MCF 10A (cell line): ENCODE results near the gene TBC1D3I. TPM values are rescaled to one million over a fixed set of nuclear protein-coding genes. Genes with fewer than 3 reads are reported as not detected.
"Not testable (repeated sequence)": the region's sequence is repeated elsewhere in the genome, so short reads cannot be mapped to it uniquely, and the experiment has no call there.

Experiments
- BruUV-seq: library from RNA; stranded (reverse); fragments of 400-500 nt; replicated peaks from 2 replicates; lab custom pipeline; 2021; lab: Mats Ljungman, UMichigan
- CTCF ChIA-PET: fragments of 300-600 bp; sonication (Branson Sonifier 250); formaldehyde crosslinking; extraction: SDS; loops from one replicate; lab custom pipeline; 2021; ENCODE audit warnings: antibody characterized with exemption, inconsistent platforms; lab: Yijun Ruan, JAX
- POLR2A ChIA-PET: fragments of 300-600, 350-650 bp; sonication (Branson Sonifier 250); formaldehyde crosslinking; extraction: SDS; loops from one replicate; lab custom pipeline; 2020; ENCODE audit warnings: antibody characterized with exemption, inconsistent platforms; lab: Yijun Ruan, JAX
- DNase-seq: peaks from one replicate; pipeline ENCODE4 v3.0.0-alpha.2; 2018; ENCODE audit not compliant: unreplicated experiment
- H3K27ac Mint-ChIP-seq: one replicate; pipeline ENCODE4 v1.8.0; 2022; ENCODE audit warnings: mild to moderate bottlenecking, low read depth, mixed read lengths; ENCODE audit not compliant: unreplicated experiment
- H3K27me3 Mint-ChIP-seq: one replicate; pipeline ENCODE4 v1.8.0; 2022; ENCODE audit warnings: mixed read lengths; ENCODE audit not compliant: insufficient read depth, unreplicated experiment
- H3K36me3 Mint-ChIP-seq: one replicate; pipeline ENCODE4 v1.8.0; 2022; ENCODE audit warnings: mild to moderate bottlenecking, moderate library complexity, mixed read lengths; ENCODE audit not compliant: insufficient read depth, unreplicated experiment
- H3K4me1 Mint-ChIP-seq: one replicate; pipeline ENCODE4 v1.8.0; 2022; ENCODE audit warnings: mixed read lengths; ENCODE audit not compliant: insufficient read depth, unreplicated experiment
- H3K4me3 Mint-ChIP-seq: one replicate; pipeline ENCODE4 v1.8.0; 2022; ENCODE audit warnings: mild to moderate bottlenecking, moderate library complexity, mixed read lengths; ENCODE audit not compliant: unreplicated experiment
- H3K9me3 Mint-ChIP-seq: one replicate; pipeline ENCODE4 v1.8.0; 2022; ENCODE audit warnings: mixed read lengths; ENCODE audit not compliant: unreplicated experiment
- intact Hi-C: fragments of 100-400 bp; cut with micrococcal nuclease; formaldehyde crosslinking; loops from 2 replicates; pipeline ENCODE4 v1.14.1; 2022
- total RNA-seq: library from RNA; stranded (reverse); gene quantifications from 2 replicates; pipeline ENCODE4 v1.2.3, GENCODE V29; 2022
- TF ChIP-seq, protein P1 (sequence below): fragments of 200-600 bp; IDR thresholded peaks from one replicate; pipeline ENCODE4 v1.8.0; 2022; ENCODE audit warnings: antibody characterized with exemption, mild to moderate bottlenecking; ENCODE audit not compliant: unreplicated experiment

Gene TBC1D3I
- total RNA-seq, 1 experiment from 2014 or later: 1.1 TPM

DNA sequence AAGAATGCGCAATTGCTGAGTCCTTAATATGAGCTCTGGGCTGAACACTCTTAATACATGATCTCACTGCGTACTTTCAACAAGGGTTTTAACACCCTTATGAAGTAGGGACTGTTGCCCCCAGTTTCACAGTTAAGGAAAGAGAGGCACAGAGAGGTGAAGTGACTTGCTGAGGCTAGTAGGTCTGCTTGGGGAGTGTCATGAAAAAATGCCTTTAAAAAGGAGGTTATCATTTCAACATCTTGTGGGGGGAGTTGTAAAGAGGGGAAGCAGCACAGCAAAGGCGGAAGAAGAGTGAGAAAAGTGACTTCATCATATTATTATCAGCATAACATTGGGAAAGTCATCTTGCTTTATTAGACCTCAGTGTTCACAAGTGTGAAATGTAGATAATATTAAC, 51.4 kb downstream of the TBC1D3I start:
- peaks cover 42% of the 10 kb centered on the region for H3K27me3 Mint-ChIP-seq
- H3K36me3 Mint-ChIP-seq: no peaks in the 10 kb centered on the region
- ChIA-PET CTCF (no interaction called here), POLR2A (no interaction called here)
- no TSS peak for BruUV-seq
- DNase-seq: no peak
- H3K4me3 Mint-ChIP-seq: no peak overlapping the region
- H3K9me3 Mint-ChIP-seq: no peaks in the 10 kb centered on the region
- no peak overlapping the region for H3K27ac Mint-ChIP-seq
- intact Hi-C loops: no loop called here
- H3K4me1 Mint-ChIP-seq: no peaks in the 10 kb centered on the region
- TF ChIP-seq, protein P1, sequence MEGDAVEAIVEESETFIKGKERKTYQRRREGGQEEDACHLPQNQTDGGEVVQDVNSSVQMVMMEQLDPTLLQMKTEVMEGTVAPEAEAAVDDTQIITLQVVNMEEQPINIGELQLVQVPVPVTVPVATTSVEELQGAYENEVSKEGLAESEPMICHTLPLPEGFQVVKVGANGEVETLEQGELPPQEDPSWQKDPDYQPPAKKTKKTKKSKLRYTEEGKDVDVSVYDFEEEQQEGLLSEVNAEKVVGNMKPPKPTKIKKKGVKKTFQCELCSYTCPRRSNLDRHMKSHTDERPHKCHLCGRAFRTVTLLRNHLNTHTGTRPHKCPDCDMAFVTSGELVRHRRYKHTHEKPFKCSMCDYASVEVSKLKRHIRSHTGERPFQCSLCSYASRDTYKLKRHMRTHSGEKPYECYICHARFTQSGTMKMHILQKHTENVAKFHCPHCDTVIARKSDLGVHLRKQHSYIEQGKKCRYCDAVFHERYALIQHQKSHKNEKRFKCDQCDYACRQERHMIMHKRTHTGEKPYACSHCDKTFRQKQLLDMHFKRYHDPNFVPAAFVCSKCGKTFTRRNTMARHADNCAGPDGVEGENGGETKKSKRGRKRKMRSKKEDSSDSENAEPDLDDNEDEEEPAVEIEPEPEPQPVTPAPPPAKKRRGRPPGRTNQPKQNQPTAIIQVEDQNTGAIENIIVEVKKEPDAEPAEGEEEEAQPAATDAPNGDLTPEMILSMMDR: no peak

- no peaks in the 10 kb centered on the region for H3K36me3 Mint-ChIP-seq
- no peak overlapping the region for H3K4me3 Mint-ChIP-seq
- TF ChIP-seq, protein P1: no peak
- no peak overlapping the region for H3K27ac Mint-ChIP-seq
- intact Hi-C loops: no loop called here
- H3K9me3 Mint-ChIP-seq: no peaks in the 10 kb centered on the region
- BruUV-seq: no TSS peak
- H3K4me1 Mint-ChIP-seq: no peaks in the 10 kb centered on the region
- ChIA-PET CTCF (no interaction called here), POLR2A (no interaction called here)
- H3K27me3 Mint-ChIP-seq: peaks cover 47% of the 10 kb centered on the region
- no peak for DNase-seq
Observed at GRCh38 chr17:36212272-36212605, 52.1 kb downstream of the TBC1D3I start.

- H3K27ac Mint-ChIP-seq, H3K4me3 Mint-ChIP-seq, DNase-seq, intact Hi-C loops, CTCF ChIA-PET, H3K9me3 Mint-ChIP-seq, H3K4me1 Mint-ChIP-seq, H3K36me3 Mint-ChIP-seq, BruUV-seq: not testable (repeated sequence)
- H3K27me3 Mint-ChIP-seq: peaks cover 53% of the 10 kb centered on the region
- POLR2A ChIA-PET: interaction anchor here (1.1 to 2.0 kb wide), 2 partner anchors 8 to 19 kb away, joined by 3 to 4 read pairs; no protein-coding TSS in a partner anchor
Observed at GRCh38 chr17:36211484-36212271, 52.7 kb downstream of the TBC1D3I start.

- H3K27ac Mint-ChIP-seq, H3K9me3 Mint-ChIP-seq, DNase-seq, intact Hi-C loops, BruUV-seq, H3K36me3 Mint-ChIP-seq, H3K4me3 Mint-ChIP-seq, H3K4me1 Mint-ChIP-seq: not testable (repeated sequence)
- peaks cover 63% of the 10 kb centered on the region for H3K27me3 Mint-ChIP-seq
- POLR2A ChIA-PET: interaction anchor here (1.1 to 2.0 kb wide), 2 partner anchors 9 to 18 kb away, joined by 3 to 4 read pairs; no protein-coding TSS in a partner anchor
- CTCF ChIA-PET: interaction anchor here (0.8 kb wide), 1 partner anchor 62 kb away, joined by 5 read pairs; no protein-coding TSS in a partner anchor
Observed at GRCh38 chr17:36210439-36211211, 53.7 kb downstream of the TBC1D3I start, which contains the start of gene CCL4L2. CCL4L2 (plus strand) TSS chr17:36211063.
